ENCODE results near the gene ANO2. TPM values are rescaled to one million over a fixed set of nuclear protein-coding genes. Genes with fewer than 3 reads are reported as not detected.

The ANO2 gene
- total and polyA plus RNA-seq, 2 donors (not counting 3 experiments of a cell fraction or from before 2014, with no cell fraction given), result 15.4 to 65.0 TPM

GRCh38 chr12:5746917-5747316 is 198.1 kb downstream of the ANO2 start:
- DNase-seq (ENCODE audit: low read depth, low spot score), result no peak

More at GRCh38 chr12:5746917-5747316, 198.1 kb downstream of the ANO2 start:
- dilution Hi-C loops (cut with MboI; ENCODE audit: extremely low pct_ligation_motif_present, low sequenced_read_pairs) (no loop called here), intact Hi-C loops (cut with micrococcal nuclease) (loop anchor here (5.0 kb wide), 1 partner anchor 120 kb away; no protein-coding TSS in a partner anchor)
- no peaks in the 10 kb centered on the region for H3K9me3 ChIP-seq (replicated peaks; ENCODE audit: control insufficient read depth, insufficient read depth, low read length)
- no peaks in the 10 kb centered on the region for H3K27me3 ChIP-seq (ENCODE audit: control insufficient read depth in 2 of 2, insufficient read depth in 2 of 2, low read length in 2 of 2)
- peaks cover 16% of the 10 kb centered on the region for H3K4me1 ChIP-seq (ENCODE audit: control insufficient read depth, extremely low read depth, insufficient read depth, low read length)
- no peak overlapping the region for H3K27ac ChIP-seq (ENCODE audit: insufficient read depth, low read depth, low read length)
- no TSS peak for BruUV-seq (replicated peaks)
- no peaks in the 10 kb centered on the region for H4K20me1 ChIP-seq (replicated peaks; ENCODE audit: control insufficient read depth, extremely low read depth, insufficient read depth, low read length)
- CTCF ChIA-PET, result interaction anchor here (0.7 to 4.0 kb wide), 5 partner anchors 12 to 576 kb away, joined by 3 to 57 read pairs (median 11); no protein-coding TSS in a partner anchor
- TF ChIP-seq FOS (IDR thresholded peaks at IDR 0.05; ENCODE audit: borderline replicate concordance, insufficient read depth, low read length) (no peak), POLR2A (IDR thresholded peaks at IDR 0.05; ENCODE audit: low read depth, low read length) (no peak), CTCF (IDR thresholded peaks at IDR 0.05; ENCODE audit: extremely low read depth in 1 of 2, insufficient read depth in 1 of 2, low read depth in 1 of 2, low read length in 2 of 2) (no peak), MYC (IDR thresholded peaks at IDR 0.05; ENCODE audit: low read depth, low read length) (no peak), JUN (IDR thresholded peaks at IDR 0.05; ENCODE audit: borderline replicate concordance, insufficient read depth, insufficient read length, low read depth) (no peak), EZH2 (IDR thresholded peaks at IDR 0.05; ENCODE audit: borderline replicate concordance, low read depth, low read length, severe bottlenecking) (no peak), MAX (IDR thresholded peaks at IDR 0.05; ENCODE audit: insufficient read depth, insufficient read length) (no peak), GATA2 (IDR thresholded peaks at IDR 0.05; ENCODE audit: insufficient read depth, insufficient read length, low read depth, low read length) (no peak), POLR2AphosphoS5 (IDR thresholded peaks at IDR 0.05; ENCODE audit: insufficient read depth, low read depth, low read length) (no peak)
- FAIRE-seq, result no peak
- H2AFZ ChIP-seq (ENCODE audit: low read depth, low read length), result no peak overlapping the region
- H3K36me3 ChIP-seq (ENCODE audit: control insufficient read depth in 2 of 2, extremely low read depth in 1 of 2, insufficient read depth in 2 of 2, low read length in 2 of 2), result peaks cover 15 to 25% of the 10 kb centered on the region in 2 experiments
- no peak overlapping the region for H3K4me3 ChIP-seq (replicated peaks in 1 of 3; ENCODE audit: insufficient read depth in 1 of 3, low read depth in 1 of 3, low read length in 3 of 3)
- POLR2A ChIA-PET, result no interaction called here
- H3K9ac ChIP-seq (replicated peaks; ENCODE audit: extremely low read depth, insufficient read depth, low read length), result no peak overlapping the region
- no peaks in the 10 kb centered on the region for H3K79me2 ChIP-seq (ENCODE audit: control insufficient read depth, insufficient read depth, low read length)
- H3K9me1 ChIP-seq (replicated peaks; ENCODE audit: control insufficient read depth, extremely low read depth, insufficient read depth, low read length), result no peaks in the 10 kb centered on the region
- no peak overlapping the region for H3K4me2 ChIP-seq (ENCODE audit: insufficient read depth, low read length)
